HepG2 (cell line): ENCODE data around the gene WDR81. TPM values are rescaled to one million over a fixed set of nuclear protein-coding genes. Genes with fewer than 3 reads are reported as not detected.
A peak's percentile ranks its signal among the peaks of the same experiment; 100 is the strongest.

ENCODE experiments used
- ATAC-seq: fragments of 200-7000 bp; cut with Tn5 transposase; 3 replicates; pipeline ENCODE4 v1.9.1; 2020; ENCODE audit warnings: mild to moderate bottlenecking, moderate library complexity
- BruUV-seq: library from RNA; stranded (reverse); fragments of 400-500 nt; replicated peaks from 2 replicates; lab custom pipeline; 2021; lab: Mats Ljungman, UMichigan
- CTCF ChIA-PET: fragments of 300-600 bp; formaldehyde crosslinking; extraction: SDS; loops from one replicate; lab custom pipeline; 2021; ENCODE audit warnings: low total read pairs, inconsistent platforms, low intra/inter-chr PET ratio; lab: Yijun Ruan, JAX
- POLR2A ChIA-PET: fragments of 350-600 bp; sonication (Branson Sonifier 250); formaldehyde crosslinking; loops from one replicate; lab custom pipeline; 2020; ENCODE audit warnings: antibody characterized with exemption, inconsistent platforms; lab: Yijun Ruan, JAX
- DNase-seq: peaks from one replicate; pipeline ENCODE4 v3.0.0-alpha.2; 2015; ENCODE audit warnings: low spot score
- FAIRE-seq: peaks from 3 replicates; lab custom pipeline; 2011; peaks lifted over from hg19 to GRCh38; lab: Jason Lieb, UNC
- H2AFZ ChIP-seq: one replicate; pipeline ENCODE4 v1.6.1; 2011; ENCODE audit warnings: low read length, inconsistent platforms
- H3K27ac ChIP-seq: fragments of 300-600 bp; 3 replicates; pipeline ENCODE4 v1.8.0; 2011; ENCODE audit warnings: mixed run types, mild to moderate bottlenecking, mixed read lengths, low read length, inconsistent platforms; ENCODE audit not compliant: insufficient read depth; ENCODE audit errors: extremely low read length
- H3K27me3 ChIP-seq, 2 experiments: fragments of 200-600 bp in 1 of 2; 2 replicates in 1 of 2; 3 replicates in 1 of 2; pipeline versions ENCODE4 v1.6.0 to v1.8.0; 2011; ENCODE audit warnings: low read length in 2 of 2, mild to moderate bottlenecking in 2 of 2, moderate library complexity in 2 of 2, inconsistent platforms in 1 of 2; ENCODE audit not compliant: insufficient read depth in 2 of 2, control insufficient read depth in 1 of 2
- H3K36me3 ChIP-seq, 2 experiments: fragments of 200-600 bp in 1 of 2; replicated peaks in 1 of 2; 2 replicates in 1 of 2; 3 replicates in 1 of 2; pipeline versions ENCODE4 v1.5.1 to v1.8.0; 2011; ENCODE audit warnings: low read length in 2 of 2, inconsistent platforms in 1 of 2; ENCODE audit not compliant: insufficient read depth in 2 of 2, control insufficient read depth in 1 of 2
- H3K4me1 ChIP-seq: 2 replicates; pipeline ENCODE4 v1.5.1; 2012; ENCODE audit warnings: low read length, inconsistent platforms; ENCODE audit not compliant: insufficient read depth
- H3K4me2 ChIP-seq: 2 replicates; pipeline ENCODE4 v1.6.0; 2011; ENCODE audit warnings: low read depth, low read length, inconsistent platforms
- H3K4me3 ChIP-seq, 3 experiments: fragments of 200-600 bp in 1 of 3; sonication (generic), shearing (Covaris generic) in 1 of 3; replicated peaks in 1 of 3; 2 replicates each; pipeline ENCODE4 v1.5.1; 2011 to 2016; ENCODE audit warnings: low read length in 3 of 3, inconsistent platforms in 2 of 3, low read depth in 2 of 3, mild to moderate bottlenecking in 2 of 3, control low read depth in 1 of 3, mixed read lengths in 1 of 3; ENCODE audit not compliant: insufficient read depth in 1 of 3
- H3K79me2 ChIP-seq: one replicate; pipeline ENCODE4 v1.6.1; 2011; ENCODE audit warnings: low read length, inconsistent platforms; ENCODE audit not compliant: insufficient read depth
- H3K9ac ChIP-seq: 2 replicates; pipeline ENCODE4 v1.6.0; 2011; ENCODE audit warnings: mild to moderate bottlenecking, low read depth, low read length, inconsistent platforms; ENCODE audit not compliant: insufficient read depth
- H3K9me3 ChIP-seq: 2 replicates; pipeline ENCODE4 v1.5.1; 2012; ENCODE audit warnings: mild to moderate bottlenecking, low read length
- H4K20me1 ChIP-seq: 2 replicates; pipeline ENCODE4 v1.6.0; 2011; ENCODE audit warnings: inconsistent platforms, mild to moderate bottlenecking, low read length, moderate library complexity; ENCODE audit not compliant: insufficient read depth
- BHLHE40 ChIP-seq: IDR thresholded peaks from 2 replicates; pipeline ENCODE4 v1.6.1; 2011; ENCODE audit warnings: low read length, improper control_type of control experiment
- CBX2 ChIP-seq, 2 experiments: fragments of 200-600 bp in 1 of 2; sonication (generic); formaldehyde crosslinking in 1 of 2; IDR thresholded peaks; 2 replicates each; pipeline versions ENCODE4 v1.7.0 to v1.8.1; 2018 to 2022; ENCODE audit warnings: low read depth in 2 of 2, low read length in 1 of 2, mild to moderate bottlenecking in 1 of 2, missing genetic modification reagents in 1 of 2
- HOXA9 ChIP-seq: sonication (generic); formaldehyde crosslinking; IDR thresholded peaks from 2 replicates; pipeline ENCODE4 v1.8.1; 2022; ENCODE audit warnings: missing genetic modification reagents, mild to moderate bottlenecking, moderate library complexity, borderline replicate concordance
- PHF8 ChIP-seq: sonication (generic); formaldehyde crosslinking; IDR thresholded peaks from 2 replicates; pipeline ENCODE4 v1.5.0; 2020; ENCODE audit warnings: missing genetic modification reagents
- POLR2A ChIP-seq, 2 experiments: IDR thresholded peaks; 2 replicates each; pipeline ENCODE4 v1.6.1; 2011; ENCODE audit warnings: low read depth in 2 of 2, low read length in 2 of 2, mild to moderate bottlenecking in 1 of 2, moderate library complexity in 1 of 2; ENCODE audit not compliant: insufficient read depth in 1 of 2
- PTBP1 ChIP-seq: fragments of 200-400 bp; formaldehyde crosslinking; IDR thresholded peaks from 2 replicates; pipeline ENCODE4 v1.6.1; 2018; ENCODE audit warnings: low read length, low read depth; ENCODE audit not compliant: poor library complexity, severe bottlenecking
- RBM22 ChIP-seq: fragments of 200-400 bp; formaldehyde crosslinking; optimal IDR thresholded peaks from 2 replicates; pipeline ENCODE3; 2017; ENCODE audit warnings: mild to moderate bottlenecking, low read length, moderate library complexity
- RBM39 ChIP-seq: fragments of 200-400 bp; formaldehyde crosslinking; IDR thresholded peaks from one replicate; pipeline ENCODE4 v1.6.1; 2018; ENCODE audit warnings: antibody characterized with exemption, mild to moderate bottlenecking, low read depth, low read length; ENCODE audit not compliant: poor library complexity, severe bottlenecking
- TEAD3 ChIP-seq: optimal IDR thresholded peaks from 2 replicates; pipeline ENCODE3; 2016; ENCODE audit warnings: borderline replicate concordance
- ZBTB38 ChIP-seq: sonication (generic); formaldehyde crosslinking; IDR thresholded peaks from 2 replicates; pipeline ENCODE4 v1.5.1; 2020; ENCODE audit warnings: mild to moderate bottlenecking, missing genetic modification reagents
- ZC3H13 ChIP-seq: sonication (generic); formaldehyde crosslinking; IDR thresholded peaks from 2 replicates; pipeline ENCODE4 v1.8.1; 2023; ENCODE audit warnings: mild to moderate bottlenecking, missing genetic modification reagents, moderate library complexity
- ZFP36L2 ChIP-seq: sonication (generic); formaldehyde crosslinking; IDR thresholded peaks from 2 replicates; pipeline ENCODE4 v1.4.0; 2020; ENCODE audit warnings: missing genetic modification reagents
- ZFX ChIP-seq: sonication (generic); formaldehyde crosslinking; IDR thresholded peaks from 2 replicates; pipeline ENCODE4 v1.4.0; 2020; ENCODE audit warnings: mild to moderate bottlenecking, low read depth, missing genetic modification reagents, moderate library complexity
- ZNF430 ChIP-seq: sonication (generic); formaldehyde crosslinking; IDR thresholded peaks from 2 replicates; pipeline ENCODE4 v1.9.0; 2021; ENCODE audit warnings: mild to moderate bottlenecking, missing genetic modification reagents
- ZNF788 ChIP-seq: sonication (generic); formaldehyde crosslinking; IDR thresholded peaks from 2 replicates; pipeline ENCODE4 v1.5.0; 2020; ENCODE audit warnings: mild to moderate bottlenecking, missing genetic modification reagents, borderline replicate concordance
- WGBS: methylation state at CpG from one replicate; pipeline ENCODE4 v1.1.6; 2017; ENCODE audit warnings: low lambda C conversion rate; 5-methylcytosine and 5-hydroxymethylcytosine counted together
- in situ Hi-C: cut with HindIII; loops from 2 replicates; pipeline ENCODE4 v1.10.0; 2017; ENCODE audit warnings: low pct_unique_long_range_greater_than_20kb; ENCODE audit not compliant: extremely low pct_ligation_motif_present
- intact Hi-C: fragments of 100-400 bp; cut with micrococcal nuclease; formaldehyde crosslinking; loops from one replicate; pipeline ENCODE4 v1.10.0; 2022; ENCODE audit not compliant: unreplicated experiment
- polyA plus RNA-seq, 8 experiments: library from polyadenylated mRNA; depleted of rRNA in 3 of 8; stranded (reverse) in 7 of 8; unstranded in 1 of 8; fragments of >200 nt; fragmentation: Illumina TruSeq in 4 of 8; extraction: Trizol in 4 of 8; gene quantifications; 2 replicates each; pipeline versions ENCODE4 v1.2.1 to v1.2.3, GENCODE V29; 2011 to 2016; ENCODE audit warnings: low read depth in 4 of 8, missing spikeins in 1 of 8, mixed read lengths in 1 of 8; ENCODE audit not compliant: insufficient read depth in 1 of 8
- total RNA-seq, 5 experiments: library from RNA; depleted of rRNA; stranded (reverse); fragments of >200 nt; fragmentation: Illumina TruSeq; extraction: Trizol; gene quantifications; 2 replicates each; pipeline ENCODE4 v1.2.3, GENCODE V29; 2016; ENCODE audit warnings: low read depth in 1 of 5
- TF ChIP-seq, protein P1 (sequence below): sonication (generic); formaldehyde crosslinking; IDR thresholded peaks from 2 replicates; pipeline ENCODE4 v1.9.0; 2022; ENCODE audit warnings: missing genetic modification reagents, mild to moderate bottlenecking, borderline replicate concordance
- TF ChIP-seq, protein P2 (sequence below): sonication (generic); formaldehyde crosslinking; IDR thresholded peaks from 2 replicates; pipeline ENCODE4 v1.4.0; 2020; ENCODE audit warnings: mild to moderate bottlenecking, missing genetic modification reagents, borderline replicate concordance

The WDR81 gene
- total and polyA plus RNA-seq, 2 of the 13 experiments (the other 11 are each of a cell fraction or from before 2014, with no cell fraction given) = 9.1 to 16.7 TPM

DNA sequence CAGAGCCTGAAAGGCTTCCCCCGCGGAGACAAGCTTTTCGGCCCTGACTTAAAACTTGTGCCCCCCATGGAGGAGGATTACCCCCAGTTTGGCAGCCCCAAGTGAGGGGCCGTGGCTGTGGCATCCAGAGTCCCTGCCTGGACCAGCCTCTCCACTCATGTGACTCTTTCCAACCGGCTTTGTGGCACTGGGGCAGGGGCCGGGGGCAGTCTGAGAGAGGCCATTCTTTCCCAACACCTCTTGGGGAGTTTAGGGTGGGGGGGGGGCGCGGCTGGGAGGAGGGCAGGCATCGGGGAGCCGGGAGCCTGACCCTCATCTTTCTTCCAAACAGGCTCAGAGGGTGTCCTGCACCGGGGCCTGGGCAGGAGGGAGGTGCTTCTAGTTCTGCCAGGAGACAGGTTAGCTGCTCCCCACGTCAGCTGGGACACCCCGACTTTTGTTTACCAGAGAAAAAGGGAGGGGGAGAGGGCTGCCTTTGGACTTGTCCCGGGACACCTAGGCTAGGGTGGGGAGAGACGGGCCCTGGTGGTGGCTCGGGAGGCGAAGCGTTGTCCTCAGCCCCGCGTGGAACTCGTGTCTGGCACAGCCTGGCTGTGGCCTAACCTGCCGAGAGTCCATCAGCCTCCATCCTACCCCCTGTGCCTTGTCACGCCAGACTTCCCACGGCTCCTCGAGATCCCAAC is 30.1 kb downstream of the WDR81 start:
- CTCF ChIA-PET = no interaction called here
- no peak for DNase-seq
- POLR2A ChIA-PET = interaction anchor here (0.6 to 16.4 kb wide), 7 partner anchors 9 to 33 kb away, joined by 3 to 299 read pairs (median 92); partner anchors contain the start of genes SERPINF1, SERPINF2 and WDR81
- TF ChIP-seq, protein P1, sequence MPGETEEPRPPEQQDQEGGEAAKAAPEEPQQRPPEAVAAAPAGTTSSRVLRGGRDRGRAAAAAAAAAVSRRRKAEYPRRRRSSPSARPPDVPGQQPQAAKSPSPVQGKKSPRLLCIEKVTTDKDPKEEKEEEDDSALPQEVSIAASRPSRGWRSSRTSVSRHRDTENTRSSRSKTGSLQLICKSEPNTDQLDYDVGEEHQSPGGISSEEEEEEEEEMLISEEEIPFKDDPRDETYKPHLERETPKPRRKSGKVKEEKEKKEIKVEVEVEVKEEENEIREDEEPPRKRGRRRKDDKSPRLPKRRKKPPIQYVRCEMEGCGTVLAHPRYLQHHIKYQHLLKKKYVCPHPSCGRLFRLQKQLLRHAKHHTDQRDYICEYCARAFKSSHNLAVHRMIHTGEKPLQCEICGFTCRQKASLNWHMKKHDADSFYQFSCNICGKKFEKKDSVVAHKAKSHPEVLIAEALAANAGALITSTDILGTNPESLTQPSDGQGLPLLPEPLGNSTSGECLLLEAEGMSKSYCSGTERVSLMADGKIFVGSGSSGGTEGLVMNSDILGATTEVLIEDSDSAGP (CRISPR knock-in tag) = 0 out of 2 replicates have a peak, but pooled peaks have one; percentile 5
- TF ChIP-seq ZBTB38 = 0 out of 2 replicates have a peak, but pooled peaks have one; percentile 15
- peak; percentile 27; the same call in 1 of the 2 replicates for TF ChIP-seq HOXA9
- TF ChIP-seq PHF8 (CRISPR knock-in tag) = no peak
- TF ChIP-seq ZNF430 (CRISPR knock-in tag) = 0 out of 2 replicates have a peak, but pooled peaks have one; percentile 20
- no peak for TF ChIP-seq ZFP36L2 (CRISPR knock-in tag)
- no peak for TF ChIP-seq CBX2 (IDR thresholded peaks at IDR 0.05; ENCODE audit: low read depth, low read length)
- no peak for TF ChIP-seq CBX2 (CRISPR knock-in tag; IDR thresholded peaks at IDR 0.05; ENCODE audit: low read depth)
- TF ChIP-seq ZC3H13 = peak; percentile 63
- peak; percentile 26 for TF ChIP-seq RBM22
- no peak for TF ChIP-seq ZNF788 (CRISPR knock-in tag)
- 0 out of 2 replicates have a peak, but pooled peaks have one; percentile 18 for TF ChIP-seq ZFX (CRISPR knock-in tag)
- 0 out of 4 replicates have a peak, but pooled peaks have one; percentile 38 to 39 for TF ChIP-seq POLR2A (IDR thresholded peaks at IDR 0.05; ENCODE audit: insufficient read depth in 1 of 2, low read depth in 2 of 2, low read length in 2 of 2)
- TF ChIP-seq, protein P2, sequence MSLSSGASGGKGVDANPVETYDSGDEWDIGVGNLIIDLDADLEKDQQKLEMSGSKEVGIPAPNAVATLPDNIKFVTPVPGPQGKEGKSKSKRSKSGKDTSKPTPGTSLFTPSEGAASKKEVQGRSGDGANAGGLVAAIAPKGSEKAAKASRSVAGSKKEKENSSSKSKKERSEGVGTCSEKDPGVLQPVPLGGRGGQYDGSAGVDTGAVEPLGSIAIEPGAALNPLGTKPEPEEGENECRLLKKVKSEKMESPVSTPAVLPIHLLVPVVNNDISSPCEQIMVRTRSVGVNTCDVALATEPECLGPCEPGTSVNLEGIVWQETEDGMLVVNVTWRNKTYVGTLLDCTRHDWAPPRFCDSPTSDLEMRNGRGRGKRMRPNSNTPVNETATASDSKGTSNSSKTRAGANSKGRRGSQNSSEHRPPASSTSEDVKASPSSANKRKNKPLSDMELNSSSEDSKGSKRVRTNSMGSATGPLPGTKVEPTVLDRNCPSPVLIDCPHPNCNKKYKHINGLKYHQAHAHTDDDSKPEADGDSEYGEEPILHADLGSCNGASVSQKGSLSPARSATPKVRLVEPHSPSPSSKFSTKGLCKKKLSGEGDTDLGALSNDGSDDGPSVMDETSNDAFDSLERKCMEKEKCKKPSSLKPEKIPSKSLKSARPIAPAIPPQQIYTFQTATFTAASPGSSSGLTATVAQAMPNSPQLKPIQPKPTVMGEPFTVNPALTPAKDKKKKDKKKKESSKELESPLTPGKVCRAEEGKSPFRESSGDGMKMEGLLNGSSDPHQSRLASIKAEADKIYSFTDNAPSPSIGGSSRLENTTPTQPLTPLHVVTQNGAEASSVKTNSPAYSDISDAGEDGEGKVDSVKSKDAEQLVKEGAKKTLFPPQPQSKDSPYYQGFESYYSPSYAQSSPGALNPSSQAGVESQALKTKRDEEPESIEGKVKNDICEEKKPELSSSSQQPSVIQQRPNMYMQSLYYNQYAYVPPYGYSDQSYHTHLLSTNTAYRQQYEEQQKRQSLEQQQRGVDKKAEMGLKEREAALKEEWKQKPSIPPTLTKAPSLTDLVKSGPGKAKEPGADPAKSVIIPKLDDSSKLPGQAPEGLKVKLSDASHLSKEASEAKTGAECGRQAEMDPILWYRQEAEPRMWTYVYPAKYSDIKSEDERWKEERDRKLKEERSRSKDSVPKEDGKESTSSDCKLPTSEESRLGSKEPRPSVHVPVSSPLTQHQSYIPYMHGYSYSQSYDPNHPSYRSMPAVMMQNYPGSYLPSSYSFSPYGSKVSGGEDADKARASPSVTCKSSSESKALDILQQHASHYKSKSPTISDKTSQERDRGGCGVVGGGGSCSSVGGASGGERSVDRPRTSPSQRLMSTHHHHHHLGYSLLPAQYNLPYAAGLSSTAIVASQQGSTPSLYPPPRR (CRISPR knock-in tag) = 0 out of 2 replicates have a peak, but pooled peaks have one; percentile 6
- TF ChIP-seq PTBP1 = peak; percentile 10
- TF ChIP-seq BHLHE40 = no peak
- TF ChIP-seq RBM39 = peak; percentile 63
- peak; percentile 30 for TF ChIP-seq TEAD3 (CRISPR knock-in tag)

More for the DNA sequence above, 30.1 kb downstream of the WDR81 start:
- Histone ChIP-seq H3K4me3 (no peak overlapping the region), H3K9me3 (no peaks in the 10 kb centered on the region), H4K20me1 (peaks cover 12% of the 10 kb centered on the region; the same call in 1 of the 2 replicates), H3K27me3 (no peaks in the 10 kb centered on the region), H3K79me2 (no peaks in the 10 kb centered on the region), H3K9ac (no peak overlapping the region), H3K27ac (peak overlapping the region; percentile 35), H3K4me1 (peaks cover 43% of the 10 kb centered on the region), H3K36me3 (peaks cover 3 to 12% of the 10 kb centered on the region in 2 experiments; a peak in 3 of 5 replicates), H2AFZ (no peak overlapping the region), H3K4me2 (peak overlapping the region; percentile 27; the same call in 1 of the 2 replicates)
- intact Hi-C loops = no loop called here
- no peak for FAIRE-seq
- 59% methylated on average over 10 of the region's 25 CpGs for WGBS
- TSS peak; percentile 61 for BruUV-seq
- peak; percentile 53 for ATAC-seq
- in situ Hi-C loops = no loop called here
